ENCODE measurements around the gene COMMD1.
"Not testable (repeated sequence)": the region's sequence is repeated elsewhere in the genome, so short reads cannot be mapped to it uniquely, and the experiment has no call there.

The COMMD1 gene

DNA sequence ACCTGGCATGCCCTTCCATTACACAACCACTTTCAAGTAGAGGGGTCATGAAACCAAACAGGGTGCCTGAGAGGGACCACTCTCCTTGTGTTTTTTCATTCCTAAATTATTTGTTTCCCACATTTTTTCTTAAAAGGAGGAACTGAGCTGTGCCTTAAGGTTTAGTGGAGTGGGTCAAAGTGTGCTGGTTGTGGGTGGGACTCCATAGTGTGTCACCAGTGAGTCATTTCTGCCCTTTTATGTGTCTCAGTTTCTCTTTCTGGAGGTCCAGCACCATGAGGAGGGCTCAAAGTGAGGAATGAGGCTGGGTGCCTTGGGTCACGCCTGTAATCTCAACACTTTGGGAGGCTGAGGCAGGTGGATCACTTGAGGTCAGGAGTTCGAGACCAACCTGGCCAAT, 37.8 kb downstream of the COMMD1 start:
- Mint-ChIP-seq H3K4me3 (no peak overlapping the region), H3K9me3 (no peaks in the 10 kb centered on the region), H3K27me3 (ENCODE audit: low read depth) (no peaks in the 10 kb centered on the region), H3K4me1 (ENCODE audit: low read depth) (peaks cover 3% of the 10 kb centered on the region), H3K36me3 (ENCODE audit: low read depth) (no peaks in the 10 kb centered on the region), H3K27ac (no peak overlapping the region)

DNA sequence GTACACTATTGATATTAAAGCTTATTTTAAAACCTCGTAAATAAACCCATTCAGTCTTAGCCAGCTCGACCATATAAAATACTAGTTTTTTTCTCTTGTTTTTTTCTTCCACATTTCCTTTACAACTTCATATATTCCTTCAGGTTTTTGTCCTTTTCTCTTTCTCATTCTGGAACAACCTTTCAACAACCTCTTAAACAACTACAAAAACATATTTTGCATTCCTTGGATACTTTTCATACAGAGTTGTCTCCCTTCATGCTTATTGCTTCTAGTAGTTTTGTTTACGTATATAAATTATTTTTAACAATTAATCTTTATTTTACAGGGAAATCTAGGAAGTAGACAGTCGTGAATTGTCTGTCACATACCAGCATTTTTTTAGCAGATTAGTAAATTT, 41.2 kb downstream of the COMMD1 start:
- H3K36me3 Mint-ChIP-seq (ENCODE audit: low read depth), result peaks cover 3% of the 10 kb centered on the region
- H3K27ac Mint-ChIP-seq, result no peak overlapping the region
- no peak overlapping the region for H3K4me3 Mint-ChIP-seq
- H3K27me3 Mint-ChIP-seq (ENCODE audit: low read depth), result no peaks in the 10 kb centered on the region
- no peaks in the 10 kb centered on the region for H3K9me3 Mint-ChIP-seq
- H3K4me1 Mint-ChIP-seq (ENCODE audit: low read depth), result peaks cover 3% of the 10 kb centered on the region

DNA sequence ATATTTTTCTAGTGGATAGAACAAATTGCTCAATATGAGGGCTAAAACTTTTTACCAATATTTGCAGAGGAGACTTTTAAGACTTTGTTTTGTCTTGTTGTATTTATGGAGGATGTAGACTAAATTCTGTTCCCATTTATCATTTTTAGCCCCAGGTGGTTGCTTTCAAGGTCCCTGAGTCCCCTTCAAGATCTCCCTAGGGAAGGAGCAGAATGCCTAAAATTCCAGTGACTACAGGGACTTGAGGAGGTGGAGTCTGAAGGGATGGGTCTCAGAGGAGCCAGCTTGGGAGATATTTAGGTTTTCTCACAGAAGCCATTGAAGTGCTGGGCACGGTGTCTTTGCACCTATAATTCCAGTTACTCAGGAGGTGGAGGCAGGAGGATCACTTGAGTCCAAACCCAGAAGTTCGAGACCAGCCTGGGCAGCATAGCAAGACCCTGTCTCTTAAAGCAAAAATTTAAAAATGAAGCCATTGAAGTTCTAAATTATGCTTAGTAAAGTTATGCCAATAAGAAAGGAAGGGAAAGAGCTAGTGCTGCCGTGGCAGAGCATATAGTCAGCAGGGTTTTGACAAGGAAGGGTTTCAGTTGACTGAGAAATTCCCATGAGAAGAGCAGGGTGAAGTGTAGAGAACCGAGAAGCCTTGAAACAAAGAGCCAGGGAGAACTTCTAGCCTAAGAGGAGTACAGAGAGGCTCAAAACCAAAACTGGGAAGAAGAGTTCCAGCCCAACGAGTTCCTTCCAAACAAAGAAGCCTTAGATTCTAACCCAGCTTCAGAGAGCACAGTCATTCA, 43.4 kb downstream of the COMMD1 start:
- H3K9me3 Mint-ChIP-seq, result no peaks in the 10 kb centered on the region
- no peak overlapping the region for H3K4me3 Mint-ChIP-seq
- H3K4me1 Mint-ChIP-seq (ENCODE audit: low read depth), result no peaks in the 10 kb centered on the region
- no peak overlapping the region for H3K27ac Mint-ChIP-seq
- peaks cover 3% of the 10 kb centered on the region for H3K36me3 Mint-ChIP-seq (ENCODE audit: low read depth)
- H3K27me3 Mint-ChIP-seq (ENCODE audit: low read depth), result no peaks in the 10 kb centered on the region

DNA sequence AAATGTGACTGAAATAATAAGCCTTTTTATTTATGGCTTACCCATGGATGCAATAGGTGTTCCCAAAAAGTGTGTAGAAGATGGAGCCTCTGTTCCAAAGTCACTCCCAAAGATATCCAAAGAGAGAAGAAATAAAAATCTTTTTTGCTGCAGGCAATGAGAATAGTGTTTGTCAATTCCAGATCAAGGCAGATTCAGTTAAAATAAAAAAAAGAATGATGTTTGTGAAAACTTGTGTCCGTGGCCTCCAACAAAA, 43.9 kb downstream of the COMMD1 start:
- Mint-ChIP-seq H3K36me3 (ENCODE audit: low read depth) (peaks cover 3% of the 10 kb centered on the region), H3K4me3 (no peak overlapping the region), H3K4me1 (ENCODE audit: low read depth) (no peaks in the 10 kb centered on the region), H3K27ac (no peak overlapping the region), H3K9me3 (no peaks in the 10 kb centered on the region), H3K27me3 (ENCODE audit: low read depth) (no peaks in the 10 kb centered on the region)

DNA sequence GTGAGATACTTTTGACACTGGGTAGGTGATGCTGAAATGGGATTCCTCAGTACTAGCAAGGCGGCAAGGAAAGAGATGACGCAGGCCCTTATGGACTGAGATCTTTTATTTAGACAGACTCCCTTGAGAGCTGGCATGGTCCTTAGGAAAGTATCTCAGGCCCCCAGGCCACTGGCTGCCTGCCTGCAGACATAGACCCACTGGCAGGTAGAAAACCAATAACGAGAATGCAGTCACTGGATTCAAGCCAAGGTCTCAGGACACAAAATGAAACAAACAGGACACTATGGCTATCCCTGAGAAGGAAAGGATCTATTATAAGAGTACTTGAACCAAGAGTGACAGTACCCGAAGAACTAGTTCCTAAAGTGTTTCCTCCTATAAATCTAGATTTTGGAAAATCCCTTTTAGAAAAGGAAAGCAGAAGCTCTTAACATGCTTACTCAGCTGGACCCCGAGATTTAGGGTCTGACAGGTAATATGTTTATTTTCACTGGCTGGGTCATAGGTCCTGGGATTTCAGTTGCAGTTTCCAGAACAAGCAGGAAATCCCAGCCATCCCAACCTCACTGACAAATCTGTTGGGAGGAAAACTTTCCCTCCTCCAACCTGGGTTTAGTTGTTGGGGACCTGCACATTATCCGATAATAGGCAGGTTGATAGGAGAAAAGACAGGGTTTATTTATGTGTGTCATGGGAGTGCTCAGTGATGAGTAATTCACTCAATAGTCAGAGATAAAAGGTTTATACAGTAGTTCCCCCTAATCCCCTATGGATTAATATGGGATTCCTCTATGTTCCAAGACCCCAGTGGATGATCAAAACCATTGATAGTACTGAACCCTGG, 44.5 kb downstream of the COMMD1 start:
- no peaks in the 10 kb centered on the region for H3K27me3 Mint-ChIP-seq (ENCODE audit: low read depth)
- H3K4me3 Mint-ChIP-seq, result no peak overlapping the region
- H3K27ac Mint-ChIP-seq, result no peak overlapping the region
- no peaks in the 10 kb centered on the region for H3K9me3 Mint-ChIP-seq
- H3K4me1 Mint-ChIP-seq (ENCODE audit: low read depth), result no peaks in the 10 kb centered on the region
- H3K36me3 Mint-ChIP-seq (ENCODE audit: low read depth), result peaks cover 3% of the 10 kb centered on the region

DNA sequence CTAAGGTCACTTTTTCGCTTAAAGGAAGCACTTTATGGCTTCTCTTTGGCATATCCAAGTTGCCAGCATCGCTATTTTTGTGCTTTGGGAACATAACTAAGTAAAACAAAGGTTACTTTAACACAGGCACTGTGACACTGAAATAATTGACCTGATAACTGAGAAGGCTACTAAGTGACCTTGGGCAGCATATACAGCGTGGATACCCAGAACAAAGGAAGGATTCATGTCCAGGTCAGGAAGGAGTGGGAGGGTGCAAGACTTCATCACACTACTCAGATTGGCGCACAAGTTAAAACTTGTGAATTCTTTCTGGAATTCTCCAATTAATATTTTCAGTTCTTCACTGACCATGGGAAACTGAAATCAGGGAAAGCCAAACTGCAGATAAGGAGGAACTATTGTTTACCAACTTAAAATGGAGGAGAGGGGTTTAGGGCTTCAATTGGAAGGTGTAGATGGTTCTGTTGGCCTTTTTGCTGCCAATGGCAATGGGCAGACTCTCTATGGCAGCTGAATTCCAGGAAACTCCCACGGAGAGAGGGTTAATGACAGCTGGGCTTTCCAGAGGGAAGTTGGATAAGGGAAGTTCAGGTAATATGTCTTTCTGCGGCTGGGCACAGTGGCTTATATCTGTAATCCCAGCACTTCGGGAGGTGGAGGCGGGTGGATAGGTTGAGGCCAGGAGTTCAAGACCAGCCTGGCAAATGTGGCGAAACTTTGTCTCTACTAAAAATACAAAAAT, 45.3 kb downstream of the COMMD1 start:
- Mint-ChIP-seq H3K27me3 (ENCODE audit: low read depth) (no peaks in the 10 kb centered on the region), H3K4me3 (no peak overlapping the region), H3K36me3 (ENCODE audit: low read depth) (peaks cover 3% of the 10 kb centered on the region), H3K4me1 (ENCODE audit: low read depth) (no peaks in the 10 kb centered on the region), H3K9me3 (no peaks in the 10 kb centered on the region), H3K27ac (no peak overlapping the region)

DNA sequence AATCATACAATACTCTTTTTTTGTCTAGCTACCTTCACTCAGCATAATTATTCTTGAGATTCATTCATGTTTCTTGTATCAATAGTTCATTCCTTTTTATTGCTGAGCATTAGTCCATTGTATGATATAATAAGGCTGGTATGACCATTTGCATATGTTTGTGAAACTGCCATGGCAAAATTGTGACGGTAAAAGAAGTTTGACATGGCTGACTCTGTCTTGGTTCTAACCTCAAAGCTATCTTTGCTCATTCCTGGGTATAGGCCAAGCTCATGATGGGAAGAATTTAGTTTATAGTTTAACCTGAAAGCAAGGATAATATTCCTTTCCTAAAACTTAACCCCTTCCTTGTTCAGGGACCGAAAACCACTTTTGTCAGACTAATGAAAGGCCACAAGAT, 46.4 kb downstream of the COMMD1 start:
- Mint-ChIP-seq H3K4me1 (ENCODE audit: low read depth) (no peaks in the 10 kb centered on the region), H3K9me3 (no peaks in the 10 kb centered on the region), H3K4me3 (no peak overlapping the region), H3K36me3 (ENCODE audit: low read depth) (peaks cover 3% of the 10 kb centered on the region), H3K27me3 (ENCODE audit: low read depth) (no peaks in the 10 kb centered on the region), H3K27ac (no peak overlapping the region)

DNA sequence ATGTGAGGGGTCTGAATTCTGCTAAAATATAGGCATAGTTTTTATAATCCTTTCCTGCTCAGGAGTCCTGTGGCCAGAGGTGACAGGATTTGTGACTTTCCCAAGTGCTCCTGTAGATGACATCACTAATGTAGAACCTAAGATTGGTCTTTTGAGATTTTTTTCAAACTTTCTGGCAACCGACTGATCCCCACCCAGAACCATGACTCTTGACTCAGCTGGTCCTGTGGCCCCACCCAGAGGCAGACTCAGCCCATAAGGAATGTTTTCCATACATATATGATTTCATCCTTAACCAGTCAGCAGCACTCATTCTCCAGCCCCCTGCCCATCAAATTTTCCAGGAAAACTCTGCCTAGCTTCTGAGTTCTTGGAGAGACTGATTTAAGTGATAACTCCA, 46.8 kb downstream of the COMMD1 start:
- no peak overlapping the region for H3K27ac Mint-ChIP-seq
- H3K4me3 Mint-ChIP-seq, result no peak overlapping the region
- H3K36me3 Mint-ChIP-seq (ENCODE audit: low read depth), result peaks cover 3% of the 10 kb centered on the region
- no peaks in the 10 kb centered on the region for H3K27me3 Mint-ChIP-seq (ENCODE audit: low read depth)
- no peaks in the 10 kb centered on the region for H3K4me1 Mint-ChIP-seq (ENCODE audit: low read depth)
- H3K9me3 Mint-ChIP-seq, result no peaks in the 10 kb centered on the region

DNA sequence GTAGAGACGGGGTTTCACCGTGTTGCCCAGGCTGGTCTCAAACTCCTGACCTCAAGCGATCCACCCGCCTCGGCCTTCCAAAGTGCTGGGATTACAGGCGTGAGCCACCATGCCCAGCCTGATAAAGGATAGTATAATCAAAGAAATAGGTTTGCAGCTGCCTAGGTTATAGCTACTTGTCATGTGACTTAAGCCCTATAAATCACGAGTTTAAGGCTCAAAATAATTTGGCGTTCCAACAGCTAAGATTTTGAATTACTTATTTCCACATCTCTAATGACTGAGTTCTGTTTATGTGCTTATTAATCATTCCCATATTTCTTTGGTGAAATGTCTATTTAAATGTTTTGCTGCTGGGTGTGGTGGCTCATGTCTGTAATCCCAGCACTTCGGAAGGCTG, 49.4 kb downstream of the COMMD1 start:
- not testable (repeated sequence) for H3K27me3 Mint-ChIP-seq (ENCODE audit: low read depth); H3K4me1 Mint-ChIP-seq (ENCODE audit: low read depth); H3K9me3 Mint-ChIP-seq; H3K4me3 Mint-ChIP-seq; H3K27ac Mint-ChIP-seq; H3K36me3 Mint-ChIP-seq (ENCODE audit: low read depth)

DNA sequence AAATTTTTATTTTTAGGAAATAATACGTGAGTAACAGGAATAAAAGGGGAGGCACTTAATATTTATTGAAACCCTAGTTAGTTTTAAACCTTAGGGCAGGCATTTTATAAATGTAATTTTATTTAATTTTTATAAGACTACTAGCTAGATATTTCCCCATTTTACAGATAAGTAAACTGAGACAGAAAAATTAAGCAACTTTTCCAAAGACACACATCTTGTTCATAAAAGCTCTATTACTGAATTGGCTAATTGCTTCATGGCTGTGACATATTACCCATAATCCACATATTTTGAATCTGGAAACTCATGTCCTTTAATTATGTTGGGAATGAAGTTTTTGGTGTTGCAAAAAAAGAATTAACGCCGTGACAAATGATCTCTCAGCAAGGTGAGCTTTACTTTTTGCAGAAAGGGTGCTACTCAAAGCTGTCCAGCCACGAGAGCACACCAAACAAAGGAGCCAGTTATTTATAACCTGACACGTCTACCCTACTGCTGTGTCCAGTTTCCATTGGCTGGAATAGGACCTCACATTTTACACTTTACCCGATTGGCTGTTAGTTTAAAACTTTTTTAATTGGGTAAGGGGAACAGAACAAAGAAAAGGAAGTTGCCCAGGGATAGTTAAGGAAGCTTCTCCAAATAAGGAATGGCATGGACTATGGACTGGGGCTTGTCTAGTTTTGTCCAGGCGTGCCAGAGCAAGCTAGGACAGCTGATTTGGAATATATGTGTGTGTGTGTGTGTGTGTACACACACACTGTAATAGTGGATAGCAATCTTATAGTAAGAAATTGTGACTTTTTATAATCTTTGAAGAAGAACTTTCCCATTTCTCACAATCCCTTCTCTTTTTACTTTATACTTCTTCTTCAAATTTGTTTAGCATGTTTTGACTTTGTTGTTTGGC, 54.2 kb downstream of the COMMD1 start:
- Mint-ChIP-seq H3K9me3 (no peaks in the 10 kb centered on the region), H3K4me1 (ENCODE audit: low read depth) (peaks cover 6% of the 10 kb centered on the region), H3K27me3 (ENCODE audit: low read depth) (no peaks in the 10 kb centered on the region), H3K4me3 (no peak overlapping the region), H3K27ac (no peak overlapping the region), H3K36me3 (ENCODE audit: low read depth) (no peaks in the 10 kb centered on the region)

DNA sequence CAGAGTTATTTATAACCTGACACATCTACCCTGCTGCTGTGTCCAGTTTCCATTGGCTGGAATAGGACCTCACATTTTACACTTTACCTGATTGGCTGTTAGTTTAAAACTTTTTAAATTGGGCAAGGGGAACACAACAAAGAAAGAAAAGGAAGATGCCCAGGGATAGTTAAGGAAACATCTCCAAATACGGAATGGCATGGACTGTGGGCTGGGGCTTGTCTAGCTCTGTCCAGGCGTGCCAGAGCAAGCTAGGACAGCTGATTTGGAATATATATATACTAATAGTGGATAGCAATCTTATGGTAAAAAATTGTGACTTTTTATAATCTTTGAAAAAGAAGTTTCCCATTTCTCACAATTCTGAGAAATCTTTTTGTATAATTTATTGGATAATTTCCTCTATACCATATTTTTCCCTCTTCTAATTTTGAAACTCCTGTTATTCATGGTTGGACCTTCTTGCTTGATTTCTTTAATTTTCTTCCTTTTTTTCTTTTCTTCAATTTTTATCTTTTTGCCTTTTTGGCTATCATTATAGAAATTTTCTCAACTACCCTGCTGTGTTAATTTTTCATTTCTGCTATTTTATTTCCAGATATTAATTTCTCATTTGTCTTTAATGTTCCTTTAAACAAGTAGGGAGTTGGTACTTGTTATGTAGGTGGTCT, 55.9 kb downstream of the COMMD1 start:
- H3K27me3 Mint-ChIP-seq (ENCODE audit: low read depth), result no peaks in the 10 kb centered on the region
- H3K4me1 Mint-ChIP-seq (ENCODE audit: low read depth), result peaks cover 6% of the 10 kb centered on the region
- no peaks in the 10 kb centered on the region for H3K36me3 Mint-ChIP-seq (ENCODE audit: low read depth)
- no peak overlapping the region for H3K4me3 Mint-ChIP-seq
- H3K27ac Mint-ChIP-seq, result no peak overlapping the region
- no peaks in the 10 kb centered on the region for H3K9me3 Mint-ChIP-seq

DNA sequence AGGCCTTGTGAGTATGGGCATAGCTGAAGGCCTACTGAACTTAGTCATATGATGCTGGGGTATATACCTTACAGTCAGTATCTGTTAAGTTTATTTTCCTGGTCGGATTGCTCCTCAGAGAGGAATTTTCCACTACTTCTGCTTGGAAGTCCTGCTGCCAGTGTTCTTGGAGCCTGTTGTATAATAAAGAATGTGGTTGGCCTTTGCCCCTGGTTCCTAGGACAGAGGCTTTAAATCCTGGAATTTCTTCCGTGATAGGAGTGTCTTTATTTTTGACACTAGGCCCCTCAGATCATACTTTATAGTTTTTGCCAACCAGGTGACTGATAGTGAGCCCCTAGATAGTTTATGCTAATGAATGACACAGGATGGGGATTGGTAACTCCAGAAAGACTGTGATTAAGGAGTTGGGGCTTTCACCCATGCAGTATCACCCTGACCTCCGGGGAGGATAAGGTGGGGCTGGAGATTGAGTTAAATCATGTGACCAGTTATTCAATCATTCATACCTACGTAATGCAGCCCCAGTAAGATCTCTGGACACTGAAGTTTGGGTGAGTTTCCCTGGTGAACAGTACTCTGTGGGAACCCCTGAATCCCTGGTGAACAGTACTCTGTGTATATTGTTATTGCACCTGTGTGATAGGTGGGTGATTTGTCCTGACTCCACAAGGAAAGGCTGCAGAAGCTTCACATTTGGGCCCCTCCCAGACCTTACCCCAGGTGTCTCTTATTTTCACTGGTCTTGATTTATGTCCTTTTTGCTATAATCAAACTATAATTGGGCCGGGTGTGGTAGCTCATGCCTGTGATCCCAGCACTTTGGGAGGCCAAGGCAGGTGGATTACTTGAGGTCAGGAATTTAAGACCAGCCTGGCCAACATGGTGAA, 56.9 kb downstream of the COMMD1 start:
- Mint-ChIP-seq H3K9me3 (no peaks in the 10 kb centered on the region), H3K4me1 (ENCODE audit: low read depth) (peaks cover 6% of the 10 kb centered on the region), H3K27me3 (ENCODE audit: low read depth) (no peaks in the 10 kb centered on the region), H3K36me3 (ENCODE audit: low read depth) (no peaks in the 10 kb centered on the region), H3K27ac (no peak overlapping the region), H3K4me3 (no peak overlapping the region)

DNA sequence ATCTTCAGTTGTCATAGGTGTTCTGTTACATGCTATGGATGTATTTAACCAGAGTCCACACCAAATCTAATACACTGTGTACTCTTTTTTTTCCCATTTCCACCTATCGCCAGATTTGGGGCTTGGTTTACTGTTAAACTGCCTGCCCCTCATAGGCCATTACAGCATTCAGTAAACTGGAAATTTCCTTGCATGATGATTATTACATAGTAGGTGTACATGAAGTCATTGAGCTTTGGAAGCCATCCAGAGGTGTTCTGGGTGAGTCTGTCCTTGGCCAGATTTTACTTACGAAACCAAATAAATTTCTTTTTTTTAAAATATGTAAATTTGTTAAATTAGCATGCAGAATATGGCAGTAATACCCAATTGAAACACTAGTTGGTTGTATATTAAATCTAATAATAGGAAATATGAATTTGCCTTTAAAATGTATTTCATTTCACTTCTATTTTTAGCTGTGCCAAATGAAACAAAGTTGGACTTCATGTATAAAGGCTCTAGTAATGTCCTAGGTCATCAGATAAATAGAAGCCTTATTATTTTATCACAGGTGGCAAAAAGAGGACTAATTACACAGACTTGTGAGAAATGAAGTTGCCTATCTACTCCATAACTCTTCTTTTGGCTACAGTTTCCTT, 60.7 kb downstream of the COMMD1 start:
- no peaks in the 10 kb centered on the region for H3K9me3 Mint-ChIP-seq
- H3K36me3 Mint-ChIP-seq (ENCODE audit: low read depth), result no peaks in the 10 kb centered on the region
- no peaks in the 10 kb centered on the region for H3K27me3 Mint-ChIP-seq (ENCODE audit: low read depth)
- no peaks in the 10 kb centered on the region for H3K4me1 Mint-ChIP-seq (ENCODE audit: low read depth)
- no peak overlapping the region for H3K4me3 Mint-ChIP-seq
- no peak overlapping the region for H3K27ac Mint-ChIP-seq

Measured in T-helper 1 cell treated with Interleukin-12 subunit alpha and Interleukin-12 subunit beta and Interleukin-4 antibody, amounts not matched to agents 30 μg/mL and 1 μg/mL, for 36 hours (primary cell).